WI38 (cell line): Measurements from ENCODE around the gene DNAAF1.

Source experiments
- H3K4me3 ChIP-seq: 2 replicates; pipeline ENCODE4 v1.5.1; 2011; ENCODE audit warnings: low read depth, mild to moderate bottlenecking, control low read depth, low read length
- CTCF ChIP-seq: IDR thresholded peaks from 2 replicates; pipeline ENCODE4 v1.5.1; 2012; ENCODE audit warnings: low read depth, mild to moderate bottlenecking, control low read depth, low read length

Gene DNAAF1

GRCh38 chr16:84131117-84131516 lies 14.0 kb upstream of the DNAAF1 start:
- no peak for TF ChIP-seq CTCF
- no peak overlapping the region for H3K4me3 ChIP-seq

GRCh38 chr16:84132527-84133285 lies 12.4 kb upstream of the DNAAF1 start:
- H3K4me3 ChIP-seq = no peak overlapping the region

GRCh38 chr16:84136331-84137125 lies 8.6 kb upstream of the DNAAF1 start:
- no peak for TF ChIP-seq CTCF
- H3K4me3 ChIP-seq = no peak overlapping the region

More at GRCh38 chr16:84132527-84133285, 12.4 kb upstream of the DNAAF1 start:
- TF ChIP-seq CTCF = no peak

- H3K4me3 ChIP-seq = no peak overlapping the region
- TF ChIP-seq CTCF = no peak
These were observed 7.8 kb upstream of the DNAAF1 start for GRCh38 chr16:84137287-84137686.

- H3K4me3 ChIP-seq = no peak overlapping the region
- no peak for TF ChIP-seq CTCF
These were observed 7.2 kb upstream of the DNAAF1 start for GRCh38 chr16:84137769-84138357.

- H3K4me3 ChIP-seq = no peak overlapping the region
- TF ChIP-seq CTCF = no peak
These were observed 6.6 kb upstream of the DNAAF1 start for GRCh38 chr16:84138500-84138823.
